ENCODE measurements around the gene PLEKHG4.

DNA sequence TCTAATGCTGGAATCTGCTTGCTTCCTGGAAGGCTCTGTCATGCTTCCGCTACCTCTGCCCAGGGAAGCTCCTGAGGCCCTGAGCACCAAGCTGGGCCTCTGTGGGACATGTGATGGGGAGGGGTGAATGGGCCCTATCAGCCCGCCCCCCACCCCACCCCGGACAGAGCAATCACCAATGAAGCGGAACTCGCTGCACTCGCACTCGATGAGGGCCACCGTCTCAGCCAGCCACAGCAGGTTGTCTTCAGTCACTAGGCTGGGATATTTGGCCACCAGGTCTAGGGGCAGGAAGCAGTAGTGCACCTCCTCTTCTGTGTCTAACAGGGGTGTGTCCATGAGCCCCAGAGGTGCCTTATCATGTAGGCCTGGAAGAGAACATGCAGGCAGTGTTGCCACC lies 23.6 kb downstream of the PLEKHG4 start:
- TF ChIP-seq, protein P1, sequence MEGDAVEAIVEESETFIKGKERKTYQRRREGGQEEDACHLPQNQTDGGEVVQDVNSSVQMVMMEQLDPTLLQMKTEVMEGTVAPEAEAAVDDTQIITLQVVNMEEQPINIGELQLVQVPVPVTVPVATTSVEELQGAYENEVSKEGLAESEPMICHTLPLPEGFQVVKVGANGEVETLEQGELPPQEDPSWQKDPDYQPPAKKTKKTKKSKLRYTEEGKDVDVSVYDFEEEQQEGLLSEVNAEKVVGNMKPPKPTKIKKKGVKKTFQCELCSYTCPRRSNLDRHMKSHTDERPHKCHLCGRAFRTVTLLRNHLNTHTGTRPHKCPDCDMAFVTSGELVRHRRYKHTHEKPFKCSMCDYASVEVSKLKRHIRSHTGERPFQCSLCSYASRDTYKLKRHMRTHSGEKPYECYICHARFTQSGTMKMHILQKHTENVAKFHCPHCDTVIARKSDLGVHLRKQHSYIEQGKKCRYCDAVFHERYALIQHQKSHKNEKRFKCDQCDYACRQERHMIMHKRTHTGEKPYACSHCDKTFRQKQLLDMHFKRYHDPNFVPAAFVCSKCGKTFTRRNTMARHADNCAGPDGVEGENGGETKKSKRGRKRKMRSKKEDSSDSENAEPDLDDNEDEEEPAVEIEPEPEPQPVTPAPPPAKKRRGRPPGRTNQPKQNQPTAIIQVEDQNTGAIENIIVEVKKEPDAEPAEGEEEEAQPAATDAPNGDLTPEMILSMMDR (conservative IDR thresholded peaks at IDR 0.05 in 1 of 2, IDR thresholded peaks at IDR 0.05 in 1 of 2; ENCODE audit: low read depth in 1 of 2, low read length in 2 of 2), result no peak
- no peak for TF ChIP-seq EZH2 (IDR thresholded peaks at IDR 0.05; ENCODE audit: low read length, missing control alignments)
